Trophoblast cell (in vitro differentiated cells and primary cell): ENCODE data around the gene CD6.
A peak's percentile ranks its signal among the peaks of the same experiment; 100 is the strongest.

Experiments
- DNase-seq, 2 donors: peaks; one replicate each; pipeline ENCODE4 v3.0.0-alpha.2; 2016
- H2AFZ ChIP-seq: 2 replicates; pipeline ENCODE4 v1.6.1; 2013; ENCODE audit warnings: low read length, moderate library complexity, mild to moderate bottlenecking; ENCODE audit not compliant: insufficient read depth, poor library complexity
- H2AK5ac ChIP-seq: 2 replicates; pipeline ENCODE4 v1.6.1; 2013; ENCODE audit warnings: mild to moderate bottlenecking, low read length
- H2BK120ac ChIP-seq: 2 replicates; pipeline ENCODE4 v1.6.1; 2013; ENCODE audit warnings: low read length, mild to moderate bottlenecking, moderate library complexity; ENCODE audit not compliant: insufficient read depth, poor library complexity
- H2BK12ac ChIP-seq: 2 replicates; pipeline ENCODE4 v1.6.1; 2013; ENCODE audit warnings: mild to moderate bottlenecking, low read length, moderate library complexity
- H2BK5ac ChIP-seq: 2 replicates; pipeline ENCODE4 v1.6.1; 2013; ENCODE audit warnings: low read length, low read depth, moderate library complexity, mild to moderate bottlenecking; ENCODE audit not compliant: poor library complexity
- H3K14ac ChIP-seq: 2 replicates; pipeline ENCODE4 v1.6.1; 2013; ENCODE audit warnings: mild to moderate bottlenecking, low read length
- H3K18ac ChIP-seq: 2 replicates; pipeline ENCODE4 v1.6.1; 2013; ENCODE audit warnings: mild to moderate bottlenecking, low read length
- H3K23ac ChIP-seq: 2 replicates; pipeline ENCODE4 v1.6.1; 2013; ENCODE audit warnings: low read length
- H3K27ac ChIP-seq: 2 replicates; pipeline ENCODE4 v1.5.1; 2013; ENCODE audit warnings: low read depth, mild to moderate bottlenecking, inconsistent platforms, low read length, moderate library complexity
- H3K27me3 ChIP-seq: 2 replicates; pipeline ENCODE4 v1.6.1; 2013; ENCODE audit warnings: inconsistent platforms, mild to moderate bottlenecking, low read length, moderate library complexity; ENCODE audit not compliant: insufficient read depth
- H3K36me3 ChIP-seq, 2 experiments: 1 replicate in 1 of 2; 2 replicates in 1 of 2; pipeline ENCODE4 v1.6.1; 2013; ENCODE audit warnings: low read length in 2 of 2, mild to moderate bottlenecking in 2 of 2, moderate library complexity in 1 of 2; ENCODE audit not compliant: insufficient read depth in 2 of 2, control insufficient read depth in 1 of 2
- H3K4ac ChIP-seq: 2 replicates; pipeline ENCODE4 v1.6.1; 2013; ENCODE audit warnings: low read depth, mild to moderate bottlenecking, low read length, moderate library complexity
- H3K4me1 ChIP-seq, 2 experiments: 1 replicate in 1 of 2; 2 replicates in 1 of 2; pipeline ENCODE4 v1.6.1; 2013; ENCODE audit warnings: low read length in 2 of 2, mild to moderate bottlenecking in 2 of 2, moderate library complexity in 1 of 2; ENCODE audit not compliant: insufficient read depth in 2 of 2, control insufficient read depth in 1 of 2
- H3K4me2 ChIP-seq: 2 replicates; pipeline ENCODE4 v1.6.1; 2013; ENCODE audit warnings: inconsistent platforms, mild to moderate bottlenecking, low read length, moderate library complexity
- H3K4me3 ChIP-seq: 2 replicates; pipeline ENCODE4 v1.5.1; 2013; ENCODE audit warnings: mild to moderate bottlenecking, low read depth, low read length, inconsistent platforms
- H3K79me1 ChIP-seq: one replicate; pipeline ENCODE4 v1.6.1; 2013; ENCODE audit warnings: low read length
- H3K79me2 ChIP-seq: 2 replicates; pipeline ENCODE4 v1.6.1; 2013; ENCODE audit warnings: low read length, mild to moderate bottlenecking; ENCODE audit not compliant: control insufficient read depth, insufficient read depth, poor library complexity
- H3K9ac ChIP-seq: 2 replicates; pipeline ENCODE4 v1.6.1; 2013; ENCODE audit warnings: mild to moderate bottlenecking, low read length
- H3K9me3 ChIP-seq: 2 replicates; pipeline ENCODE4 v1.6.1; 2013; ENCODE audit warnings: low read depth, mild to moderate bottlenecking, control low read depth, inconsistent platforms, low read length; ENCODE audit not compliant: insufficient read depth
- H4K12ac ChIP-seq: 2 replicates; pipeline ENCODE4 v1.6.1; 2013; ENCODE audit warnings: low read depth, mild to moderate bottlenecking, low read length, moderate library complexity
- H4K8ac ChIP-seq: 2 replicates; pipeline ENCODE4 v1.6.1; 2013; ENCODE audit warnings: low read depth, mild to moderate bottlenecking, low read length, moderate library complexity
- H4K91ac ChIP-seq: one replicate; pipeline ENCODE4 v1.6.1; 2013; ENCODE audit warnings: low read depth, mild to moderate bottlenecking, low read length, moderate library complexity
- WGBS: extraction: QIAGEN DNeasy Blood & Tissue Kit; methylation state at CpG from one replicate; pipeline ENCODE4 v1.1.7; 2013; ENCODE audit warnings: missing lambda C conversion rate; ENCODE audit not compliant: insufficient read length, insufficient coverage; ENCODE audit errors: extremely low coverage; 5-methylcytosine and 5-hydroxymethylcytosine counted together

The CD6 gene

DNA sequence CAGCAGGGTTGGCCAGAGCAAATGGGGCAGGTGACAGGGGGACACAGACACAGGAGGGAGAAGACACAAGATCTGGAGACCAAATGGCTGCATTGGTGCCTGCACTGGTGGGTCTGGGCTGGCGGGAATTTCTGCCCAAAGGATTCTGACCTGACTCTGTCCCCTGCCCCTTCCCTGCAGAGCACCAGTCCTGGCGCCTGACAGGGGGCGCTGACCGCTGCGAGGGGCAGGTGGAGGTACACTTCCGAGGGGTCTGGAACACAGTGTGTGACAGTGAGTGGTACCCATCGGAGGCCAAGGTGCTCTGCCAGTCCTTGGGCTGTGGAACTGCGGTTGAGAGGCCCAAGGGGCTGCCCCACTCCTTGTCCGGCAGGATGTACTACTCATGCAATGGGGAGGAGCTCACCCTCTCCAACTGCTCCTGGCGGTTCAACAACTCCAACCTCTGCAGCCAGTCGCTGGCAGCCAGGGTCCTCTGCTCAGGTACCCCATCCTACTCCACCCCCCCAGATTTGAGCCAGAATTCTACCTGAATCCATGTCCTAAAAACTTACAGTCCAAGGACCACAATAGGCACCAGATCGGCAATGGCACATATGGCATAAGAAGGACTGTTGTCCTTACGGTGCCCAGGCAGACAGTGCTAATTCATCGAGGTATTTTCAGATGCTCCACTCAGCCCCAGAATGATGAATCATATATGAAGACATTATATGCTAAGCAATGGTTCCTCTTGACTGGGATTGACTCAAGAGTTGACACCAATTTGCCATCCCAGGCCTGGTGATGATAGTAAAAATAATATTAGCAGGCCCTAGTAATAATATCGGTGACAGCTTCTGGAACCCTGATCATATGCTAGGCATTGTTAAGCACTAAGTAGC is 38.2 kb downstream of the CD6 start:
- H2BK120ac ChIP-seq = no peak overlapping the region
- H3K9me3 ChIP-seq = no peaks in the 10 kb centered on the region
- H3K23ac ChIP-seq = no peak overlapping the region
- peaks cover 18 to 26% of the 10 kb centered on the region in 2 experiments for H3K4me1 ChIP-seq
- no peak overlapping the region for H3K18ac ChIP-seq
- H4K91ac ChIP-seq = no peak overlapping the region
- no peak overlapping the region for H2BK12ac ChIP-seq
- no peak overlapping the region for H3K9ac ChIP-seq
- H3K4me2 ChIP-seq = no peak overlapping the region
- no peak overlapping the region for H2AK5ac ChIP-seq
- no peak for DNase-seq
- no CpG with 5 or more reads among the region's 15 CpGs for WGBS
- H3K14ac ChIP-seq = no peak overlapping the region
- H4K8ac ChIP-seq = no peak overlapping the region
- no peak overlapping the region for H3K4ac ChIP-seq
- no peak overlapping the region for H2BK5ac ChIP-seq
- H3K79me2 ChIP-seq = no peaks in the 10 kb centered on the region
- H2AFZ ChIP-seq = no peak overlapping the region
- no peaks in the 10 kb centered on the region for H3K36me3 ChIP-seq
- H3K79me1 ChIP-seq = peaks cover 3% of the 10 kb centered on the region
- H3K27ac ChIP-seq = no peak overlapping the region
- peaks cover 26% of the 10 kb centered on the region for H3K27me3 ChIP-seq
- H3K4me3 ChIP-seq = no peak overlapping the region
- H4K12ac ChIP-seq = no peak overlapping the region

DNA sequence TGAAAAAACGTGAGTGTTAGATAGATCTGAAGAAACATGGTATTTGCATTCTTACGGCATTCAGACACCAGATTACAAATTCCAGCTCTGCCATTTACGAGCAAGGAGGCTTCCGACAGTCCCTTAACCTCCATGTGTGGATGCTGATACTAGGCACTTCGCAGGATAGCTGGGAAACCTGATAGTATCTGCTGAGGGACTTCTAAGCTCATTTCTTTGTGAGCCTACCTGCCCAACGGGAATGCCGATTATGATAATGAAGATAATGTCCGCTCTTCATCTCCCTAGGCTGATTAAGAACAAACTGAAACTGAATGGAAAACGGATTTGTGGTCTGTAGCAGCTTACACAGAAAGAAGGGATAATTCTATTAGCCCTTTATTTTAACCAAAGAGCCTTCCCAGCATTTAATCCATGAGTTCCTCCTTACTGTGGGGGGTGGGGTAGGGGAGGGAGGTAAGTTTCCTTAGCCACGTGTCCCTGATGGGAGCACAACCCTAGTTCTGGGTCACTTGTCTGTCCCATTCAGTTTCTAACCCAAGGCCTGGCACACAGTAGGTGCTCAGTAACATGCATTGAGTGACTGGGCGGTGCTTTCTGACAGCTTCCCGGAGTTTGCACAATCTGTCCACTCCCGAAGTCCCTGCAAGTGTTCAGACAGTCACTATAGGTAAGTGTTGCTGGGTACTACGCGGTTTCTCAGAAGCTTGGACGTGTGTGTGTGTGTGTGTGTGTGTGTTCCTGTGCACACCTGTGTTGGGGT is 39.2 kb downstream of the CD6 start:
- Histone ChIP-seq H3K4me1 (peaks cover 18 to 26% of the 10 kb centered on the region in 2 experiments), H3K14ac (no peak overlapping the region), H2BK12ac (no peak overlapping the region), H3K18ac (no peak overlapping the region), H4K8ac (no peak overlapping the region), H3K23ac (no peak overlapping the region), H2AFZ (no peak overlapping the region), H3K4me3 (no peak overlapping the region), H3K36me3 (no peaks in the 10 kb centered on the region), H4K91ac (no peak overlapping the region), H3K9me3 (no peaks in the 10 kb centered on the region), H3K9ac (no peak overlapping the region), H3K27me3 (peaks cover 26% of the 10 kb centered on the region), H2BK5ac (no peak overlapping the region), H3K79me1 (peaks cover 3% of the 10 kb centered on the region), H3K4ac (no peak overlapping the region), H4K12ac (no peak overlapping the region), H3K79me2 (no peaks in the 10 kb centered on the region), H3K4me2 (no peak overlapping the region), H2BK120ac (no peak overlapping the region), H2AK5ac (no peak overlapping the region), H3K27ac (no peak overlapping the region)
- WGBS = no CpG with 5 or more reads among the region's 16 CpGs
- peak in 1 of 2 donors; percentile 50 for DNase-seq

DNA sequence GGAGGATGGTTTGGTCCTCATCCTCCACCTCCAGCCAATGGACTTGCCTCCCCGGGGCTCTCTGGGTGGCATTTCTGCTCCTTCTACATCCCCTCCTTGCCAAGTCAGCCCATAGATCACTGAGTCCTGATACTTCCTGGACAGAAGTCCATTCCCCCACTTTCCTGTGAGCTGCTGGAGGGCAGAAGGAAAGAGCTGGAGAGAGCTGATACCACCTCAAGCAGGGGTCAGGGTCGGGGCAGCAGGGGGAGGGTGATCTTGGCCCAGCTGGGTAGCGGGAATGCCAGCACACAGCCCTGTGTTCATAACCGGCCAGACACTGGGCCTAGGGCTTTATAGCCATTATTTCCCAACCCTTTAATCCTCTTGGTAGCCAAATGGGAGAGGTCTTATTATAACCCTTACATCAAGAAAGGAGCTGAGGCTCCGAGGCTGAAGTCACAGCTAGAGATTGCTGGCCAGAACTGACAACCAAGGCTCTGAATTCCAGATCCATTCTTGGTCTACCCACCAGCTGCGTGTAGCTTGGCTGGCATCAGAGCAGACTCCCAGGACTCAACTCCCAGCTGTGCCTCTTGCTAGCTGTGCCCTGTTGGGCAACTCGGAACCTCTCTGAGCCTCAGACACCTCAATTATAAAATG is 39.9 kb downstream of the CD6 start:
- Histone ChIP-seq H3K18ac (no peak overlapping the region), H2BK120ac (no peak overlapping the region), H4K8ac (no peak overlapping the region), H3K79me1 (peaks cover 3% of the 10 kb centered on the region), H4K91ac (no peak overlapping the region), H2BK5ac (no peak overlapping the region), H3K4me3 (no peak overlapping the region), H3K14ac (no peak overlapping the region), H2BK12ac (no peak overlapping the region), H3K79me2 (no peaks in the 10 kb centered on the region), H3K9ac (no peak overlapping the region), H3K36me3 (no peaks in the 10 kb centered on the region), H3K27me3 (peaks cover 23% of the 10 kb centered on the region), H3K27ac (no peak overlapping the region), H3K23ac (no peak overlapping the region), H4K12ac (no peak overlapping the region), H3K4me2 (no peak overlapping the region), H3K9me3 (no peaks in the 10 kb centered on the region), H3K4me1 (peaks cover 18 to 26% of the 10 kb centered on the region in 2 experiments), H2AFZ (no peak overlapping the region), H2AK5ac (no peak overlapping the region), H3K4ac (no peak overlapping the region)
- no CpG with 5 or more reads among the region's 7 CpGs for WGBS
- no peak for DNase-seq

DNA sequence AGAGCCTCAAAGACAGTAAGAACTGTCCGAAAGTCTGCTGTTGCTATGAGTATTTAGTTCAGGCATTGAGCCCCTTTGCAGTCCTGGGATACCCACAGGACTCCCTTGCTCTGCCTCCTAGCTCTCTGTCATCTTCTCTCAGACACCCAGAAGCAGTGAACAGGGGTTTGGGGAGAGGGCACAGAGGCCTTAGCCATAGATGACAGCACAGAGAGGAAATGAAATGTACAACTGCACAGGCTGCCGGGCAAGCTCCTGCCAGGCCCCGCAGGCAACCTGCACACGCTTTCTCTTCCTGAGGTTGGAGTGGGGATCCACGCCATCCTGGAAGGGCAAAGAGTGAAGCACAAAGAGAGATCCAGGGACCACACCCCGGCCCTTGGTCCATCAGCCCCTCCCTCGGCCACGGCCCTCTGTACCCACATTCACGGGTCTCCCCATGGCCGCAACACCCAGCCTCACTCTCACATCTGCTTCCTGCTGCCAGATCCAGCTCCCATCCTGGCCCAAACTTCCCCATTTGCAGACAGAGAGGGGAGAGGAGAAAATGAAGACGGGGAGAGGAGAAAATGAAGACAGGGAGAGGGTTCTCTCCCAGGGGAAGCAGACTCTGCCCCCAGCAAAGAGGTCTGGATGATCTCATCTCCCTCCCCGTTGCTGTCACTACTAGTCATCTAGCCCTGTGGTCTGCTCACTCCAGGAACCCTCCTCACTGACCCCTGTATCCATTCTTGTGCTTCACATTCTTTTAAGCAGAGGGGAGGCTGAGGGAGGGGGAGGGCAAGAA is 40.7 kb downstream of the CD6 start:
- H3K79me2 ChIP-seq = no peaks in the 10 kb centered on the region
- H4K91ac ChIP-seq = peak overlapping the region; percentile 26
- H3K27ac ChIP-seq = no peak overlapping the region
- H2BK120ac ChIP-seq = no peak overlapping the region
- H3K4me2 ChIP-seq = no peak overlapping the region
- no peak overlapping the region for H3K18ac ChIP-seq
- no peak overlapping the region for H2BK12ac ChIP-seq
- no peak overlapping the region for H3K4me3 ChIP-seq
- no peak for DNase-seq
- no peak overlapping the region for H2AK5ac ChIP-seq
- no peak overlapping the region for H4K12ac ChIP-seq
- no peak overlapping the region for H3K14ac ChIP-seq
- H2BK5ac ChIP-seq = no peak overlapping the region
- H3K23ac ChIP-seq = no peak overlapping the region
- WGBS = no CpG with 5 or more reads among the region's 12 CpGs
- peaks cover 3% of the 10 kb centered on the region for H3K79me1 ChIP-seq
- no peak overlapping the region for H3K4ac ChIP-seq
- peak overlapping the region; percentile 17 for H4K8ac ChIP-seq
- H3K9ac ChIP-seq = no peak overlapping the region
- H2AFZ ChIP-seq = no peak overlapping the region
- no peaks in the 10 kb centered on the region for H3K9me3 ChIP-seq
- peaks cover 18 to 26% of the 10 kb centered on the region in 2 experiments for H3K4me1 ChIP-seq
- H3K27me3 ChIP-seq = peaks cover 17% of the 10 kb centered on the region
- no peaks in the 10 kb centered on the region for H3K36me3 ChIP-seq
